Mucosa of descending colon (tissue), 3 donors: Measurements from ENCODE around the gene SCGB3A2. TPM values are rescaled to one million over a fixed set of nuclear protein-coding genes. Genes with fewer than 3 reads are reported as not detected.

Experiments
- ATAC-seq: fragments of 200-7000 bp; cut with Tn5 transposase; one replicate; pipeline ENCODE4 v1.9.1; 2020; ENCODE audit warnings: mild to moderate bottlenecking, moderate library complexity
- DNase-seq, 3 donors: peaks; one replicate each; pipeline ENCODE4 v3.0.0-alpha.2; 2020
- H3K36me3 ChIP-seq: fragments of 200-600 bp; one replicate; pipeline ENCODE4 v1.8.0; 2021; ENCODE audit warnings: low read depth, mild to moderate bottlenecking
- H3K4me1 ChIP-seq: fragments of 200-600 bp; one replicate; pipeline ENCODE4 v1.8.0; 2021; ENCODE audit warnings: low read depth, mild to moderate bottlenecking
- H3K4me3 ChIP-seq: fragments of 200-600 bp; one replicate; pipeline ENCODE4 v1.8.0; 2021; ENCODE audit warnings: mild to moderate bottlenecking
- H3K9me3 ChIP-seq: fragments of 200-600 bp; one replicate; pipeline ENCODE4 v1.8.0; 2021; ENCODE audit warnings: mild to moderate bottlenecking
- intact Hi-C, 2 donors: fragments of 100-400 bp; cut with DNase I in 1 of 2; cut with micrococcal nuclease in 1 of 2; formaldehyde crosslinking; loops; one replicate each; pipeline versions ENCODE4 v1.11.0 to v1.11.1; 2022; cut with DNase I, micrococcal nuclease
- total RNA-seq, 3 donors: library from RNA; stranded (reverse); fragmentation: NEBNext Ultra II Directional in 2 of 3; extraction: Animal tissue kit (Norgen Biotek cat#: 25700) in 2 of 3; gene quantifications; one replicate each; pipeline versions ENCODE4 v1.2.1 to v1.2.4, GENCODE V29; 2021 to 2023
- TF ChIP-seq, protein P1 (sequence below): fragments of 200-600 bp; IDR thresholded peaks from one replicate; pipeline ENCODE4 v1.8.0; 2022; ENCODE audit warnings: antibody characterized with exemption, mild to moderate bottlenecking
- donor health status: DM: no; HTN: no; CAD: no; lungs with moderate emphysema.
- donor health status: DM: no; HTN: no; CAD: no.
- donor health status: DM: no; HTN: yes; CAD: no.

The SCGB3A2 gene
- total RNA-seq, 3 donors from 2014 or later = not detected

DNA sequence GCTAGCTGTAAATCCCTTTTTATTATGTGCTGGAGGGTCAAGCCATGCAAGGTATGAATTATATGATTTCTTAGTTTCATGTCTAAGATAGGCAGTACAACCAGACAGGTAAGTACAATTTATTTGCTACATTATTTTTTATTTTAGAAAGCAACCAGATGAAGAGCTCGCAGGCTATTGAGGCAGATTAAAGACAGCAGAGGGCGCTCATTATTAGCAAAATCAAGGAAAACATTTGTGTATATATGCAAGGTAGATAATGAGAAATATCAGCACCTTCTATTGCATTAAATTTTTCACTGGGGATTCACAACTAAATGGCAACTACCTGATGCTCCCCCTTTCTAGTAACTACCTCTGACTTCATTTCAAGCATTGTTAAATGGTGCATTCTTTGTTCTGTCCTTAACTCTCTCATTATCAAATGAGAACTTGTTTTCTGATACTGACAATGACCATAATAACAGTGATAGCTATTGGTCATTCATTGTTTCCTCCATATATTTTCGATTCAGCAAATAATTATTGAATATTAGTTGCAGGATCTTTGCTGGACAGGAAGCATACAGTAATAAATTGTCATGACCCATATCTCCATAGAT, 8.6 kb downstream of the SCGB3A2 start:
- peak; percentile 25 for ATAC-seq
- H3K4me3 ChIP-seq = no peak overlapping the region
- DNase-seq = peak in 1 of 3 donors; percentile 78
- no peaks in the 10 kb centered on the region for H3K4me1 ChIP-seq
- intact Hi-C loops = loop anchor here in 1 of 2 donors (5.0 kb wide), 1 partner anchor 50 kb away; no protein-coding TSS in a partner anchor
- no peaks in the 10 kb centered on the region for H3K9me3 ChIP-seq
- TF ChIP-seq, protein P1, sequence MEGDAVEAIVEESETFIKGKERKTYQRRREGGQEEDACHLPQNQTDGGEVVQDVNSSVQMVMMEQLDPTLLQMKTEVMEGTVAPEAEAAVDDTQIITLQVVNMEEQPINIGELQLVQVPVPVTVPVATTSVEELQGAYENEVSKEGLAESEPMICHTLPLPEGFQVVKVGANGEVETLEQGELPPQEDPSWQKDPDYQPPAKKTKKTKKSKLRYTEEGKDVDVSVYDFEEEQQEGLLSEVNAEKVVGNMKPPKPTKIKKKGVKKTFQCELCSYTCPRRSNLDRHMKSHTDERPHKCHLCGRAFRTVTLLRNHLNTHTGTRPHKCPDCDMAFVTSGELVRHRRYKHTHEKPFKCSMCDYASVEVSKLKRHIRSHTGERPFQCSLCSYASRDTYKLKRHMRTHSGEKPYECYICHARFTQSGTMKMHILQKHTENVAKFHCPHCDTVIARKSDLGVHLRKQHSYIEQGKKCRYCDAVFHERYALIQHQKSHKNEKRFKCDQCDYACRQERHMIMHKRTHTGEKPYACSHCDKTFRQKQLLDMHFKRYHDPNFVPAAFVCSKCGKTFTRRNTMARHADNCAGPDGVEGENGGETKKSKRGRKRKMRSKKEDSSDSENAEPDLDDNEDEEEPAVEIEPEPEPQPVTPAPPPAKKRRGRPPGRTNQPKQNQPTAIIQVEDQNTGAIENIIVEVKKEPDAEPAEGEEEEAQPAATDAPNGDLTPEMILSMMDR = peak; percentile 25
- no peaks in the 10 kb centered on the region for H3K36me3 ChIP-seq

DNA sequence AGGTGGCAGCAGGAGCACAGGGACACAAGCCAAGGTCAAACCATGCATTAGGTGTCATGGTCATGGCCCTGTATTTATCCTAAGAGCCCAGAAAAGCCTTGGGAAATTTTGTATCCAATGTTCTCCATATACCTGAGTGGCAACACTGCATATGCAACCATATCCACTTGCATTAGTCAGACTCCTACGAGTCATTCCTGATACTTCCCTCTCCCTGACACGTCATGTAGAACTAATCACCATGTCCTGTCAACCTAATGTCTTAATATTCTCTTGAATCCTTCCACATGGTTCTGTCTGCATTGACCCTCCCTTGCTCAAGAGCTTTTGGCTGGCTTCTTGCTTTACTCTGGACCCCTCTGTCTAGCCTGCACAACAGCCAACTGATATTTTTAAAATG, 9.4 kb downstream of the SCGB3A2 start:
- DNase-seq (no peak), ATAC-seq (no peak)
- no peaks in the 10 kb centered on the region for H3K36me3 ChIP-seq
- TF ChIP-seq, protein P1 = no peak
- H3K9me3 ChIP-seq = no peaks in the 10 kb centered on the region
- H3K4me3 ChIP-seq = no peak overlapping the region
- intact Hi-C loops = loop anchor here in 1 of 2 donors (5.0 kb wide), 1 partner anchor 49 kb away; no protein-coding TSS in a partner anchor
- H3K4me1 ChIP-seq = no peaks in the 10 kb centered on the region

DNA sequence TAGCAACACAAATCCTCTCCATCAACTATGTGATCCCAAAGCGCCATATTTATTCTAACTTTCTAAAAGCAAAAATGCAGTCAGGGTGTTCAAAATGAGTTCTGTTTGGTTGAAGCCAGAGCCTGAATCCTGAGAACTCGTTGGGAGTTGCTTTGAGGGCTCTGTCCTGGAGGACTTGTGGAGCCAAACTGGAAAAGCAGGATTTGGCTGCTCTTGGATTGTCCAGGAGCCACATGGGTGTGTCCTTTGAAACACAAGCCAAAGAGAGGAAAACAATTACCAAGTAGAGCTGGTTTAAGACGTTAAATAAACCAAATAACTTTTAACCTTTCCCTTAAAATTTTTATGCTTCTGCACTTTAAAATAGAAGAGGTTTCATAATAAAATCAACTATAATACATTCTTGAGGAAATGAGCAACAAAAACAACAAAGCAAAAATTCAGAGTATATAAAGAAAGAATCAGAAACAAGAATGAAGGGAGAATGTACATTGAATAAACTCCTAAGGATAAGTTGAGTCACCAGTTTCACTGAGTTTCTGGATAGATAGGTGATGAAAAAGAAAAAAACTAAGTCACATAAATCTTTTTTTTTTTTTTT, 14.3 kb downstream of the SCGB3A2 start:
- H3K9me3 ChIP-seq = no peaks in the 10 kb centered on the region
- DNase-seq (peak in 2 of 3 donors; percentile 23 to 75), ATAC-seq (peak; percentile 91)
- no peaks in the 10 kb centered on the region for H3K36me3 ChIP-seq
- intact Hi-C loops = no loop called here
- TF ChIP-seq, protein P1 = no peak
- H3K4me3 ChIP-seq = no peak overlapping the region
- no peaks in the 10 kb centered on the region for H3K4me1 ChIP-seq

DNA sequence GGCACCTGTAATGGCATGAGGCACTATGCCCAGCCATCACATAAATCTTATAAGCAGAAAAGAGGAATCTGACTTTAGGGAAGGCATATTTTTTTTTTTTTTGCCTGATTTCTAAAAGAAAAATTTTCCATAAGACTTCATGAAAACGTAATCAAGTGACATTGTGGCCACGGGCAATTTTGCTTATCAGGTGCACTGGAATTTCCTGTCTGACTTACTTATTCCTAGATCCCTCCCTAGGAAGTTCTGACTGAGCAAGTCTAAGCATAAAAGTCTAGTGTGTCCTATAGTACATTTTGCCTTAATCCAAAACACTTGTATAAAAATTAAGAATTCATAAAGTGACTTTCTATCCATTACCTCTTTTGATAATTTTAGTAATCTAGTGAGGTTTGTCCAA, 15.3 kb downstream of the SCGB3A2 start:
- no peaks in the 10 kb centered on the region for H3K9me3 ChIP-seq
- intact Hi-C loops = no loop called here
- H3K4me1 ChIP-seq = no peaks in the 10 kb centered on the region
- DNase-seq (no peak), ATAC-seq (no peak)
- no peaks in the 10 kb centered on the region for H3K36me3 ChIP-seq
- H3K4me3 ChIP-seq = no peak overlapping the region
- TF ChIP-seq, protein P1 = no peak

DNA sequence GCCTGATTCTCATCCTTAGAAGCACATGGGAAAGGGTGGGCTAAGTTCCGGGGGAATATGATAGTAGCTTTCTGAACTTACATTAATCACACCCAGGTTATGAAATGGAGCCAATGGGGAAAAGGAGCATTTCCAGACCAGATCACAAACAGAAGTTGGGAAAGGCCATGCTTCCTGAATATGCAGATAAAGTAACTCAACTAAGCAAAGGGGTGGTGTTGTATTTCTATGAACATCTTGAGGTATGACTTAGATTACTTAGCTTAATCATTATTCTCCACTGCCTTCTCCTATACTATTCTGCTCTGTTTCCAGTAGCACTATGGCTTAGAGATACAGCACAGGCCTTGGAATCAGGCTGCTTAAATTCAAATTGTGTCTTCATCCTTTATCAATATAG, 17.4 kb downstream of the SCGB3A2 start:
- DNase-seq = no peak
- ATAC-seq = no peak
- intact Hi-C loops = no loop called here
- TF ChIP-seq, protein P1 = no peak
- H3K4me3 ChIP-seq = no peak overlapping the region
- H3K4me1 ChIP-seq = no peaks in the 10 kb centered on the region
- H3K36me3 ChIP-seq = no peaks in the 10 kb centered on the region
- H3K9me3 ChIP-seq = no peaks in the 10 kb centered on the region
